ENCODE measurements around the gene DLST.

DLST gene

DNA sequence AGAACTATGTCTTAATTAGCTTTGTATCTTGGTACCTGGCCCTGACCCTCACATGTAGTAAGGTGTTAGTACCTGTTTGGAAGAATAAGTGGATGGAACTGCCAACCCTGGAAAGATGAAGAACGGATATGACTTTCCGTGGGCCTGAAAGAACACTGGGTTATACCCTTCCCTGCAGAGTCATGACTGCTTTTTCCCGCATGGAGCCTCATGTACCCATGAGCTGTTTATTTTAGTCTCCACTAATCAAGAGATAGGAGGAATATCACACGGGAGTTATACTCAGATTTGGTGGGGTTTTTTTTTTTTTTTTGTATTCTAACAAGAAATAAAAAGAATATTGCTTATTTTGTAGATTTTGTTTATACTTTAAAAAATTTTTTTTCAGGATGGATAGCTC, 15.9 kb downstream of the DLST start:
- no peak for DNase-seq (ENCODE audit: low spot score)

DNA sequence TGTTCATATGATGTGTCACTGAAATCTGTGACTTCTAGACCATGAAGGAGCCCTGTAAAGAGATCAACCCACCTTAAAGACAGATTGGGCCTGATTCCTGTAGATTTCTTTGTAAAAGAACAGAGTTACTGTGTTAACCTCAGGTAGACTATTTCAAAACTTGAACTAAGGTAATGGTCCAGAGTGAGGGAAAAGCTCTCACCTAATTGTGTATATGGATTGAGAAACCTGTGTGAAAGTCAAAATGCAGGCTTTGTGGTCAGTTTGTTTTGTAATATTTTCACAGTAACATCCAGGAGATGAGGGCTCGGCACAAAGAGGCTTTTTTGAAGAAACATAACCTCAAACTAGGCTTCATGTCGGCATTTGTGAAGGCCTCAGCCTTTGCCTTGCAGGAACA, 16.4 kb downstream of the DLST start:
- DNase-seq (ENCODE audit: low spot score), result no peak

DNA sequence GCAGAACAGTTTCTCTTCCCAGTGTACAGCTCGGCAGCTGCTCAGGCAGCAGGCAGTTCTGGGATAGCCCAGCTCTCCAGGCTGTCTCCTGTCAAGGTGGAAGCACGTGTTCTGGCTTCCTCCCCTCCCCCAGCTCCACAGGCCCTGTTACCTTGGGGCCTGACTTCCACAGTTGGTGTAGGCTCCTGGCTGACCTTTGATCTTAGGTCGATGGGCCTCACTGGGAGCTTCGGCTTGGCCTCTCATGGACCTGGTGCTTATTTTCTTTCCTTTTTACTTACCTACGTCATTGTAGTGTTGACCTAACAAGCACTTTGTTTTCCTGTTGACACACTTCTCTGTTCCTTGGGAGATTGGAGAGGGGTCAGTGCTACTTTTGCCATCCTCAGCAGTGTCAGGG, 17.0 kb downstream of the DLST start:
- no peak for DNase-seq (ENCODE audit: low spot score)

DNA sequence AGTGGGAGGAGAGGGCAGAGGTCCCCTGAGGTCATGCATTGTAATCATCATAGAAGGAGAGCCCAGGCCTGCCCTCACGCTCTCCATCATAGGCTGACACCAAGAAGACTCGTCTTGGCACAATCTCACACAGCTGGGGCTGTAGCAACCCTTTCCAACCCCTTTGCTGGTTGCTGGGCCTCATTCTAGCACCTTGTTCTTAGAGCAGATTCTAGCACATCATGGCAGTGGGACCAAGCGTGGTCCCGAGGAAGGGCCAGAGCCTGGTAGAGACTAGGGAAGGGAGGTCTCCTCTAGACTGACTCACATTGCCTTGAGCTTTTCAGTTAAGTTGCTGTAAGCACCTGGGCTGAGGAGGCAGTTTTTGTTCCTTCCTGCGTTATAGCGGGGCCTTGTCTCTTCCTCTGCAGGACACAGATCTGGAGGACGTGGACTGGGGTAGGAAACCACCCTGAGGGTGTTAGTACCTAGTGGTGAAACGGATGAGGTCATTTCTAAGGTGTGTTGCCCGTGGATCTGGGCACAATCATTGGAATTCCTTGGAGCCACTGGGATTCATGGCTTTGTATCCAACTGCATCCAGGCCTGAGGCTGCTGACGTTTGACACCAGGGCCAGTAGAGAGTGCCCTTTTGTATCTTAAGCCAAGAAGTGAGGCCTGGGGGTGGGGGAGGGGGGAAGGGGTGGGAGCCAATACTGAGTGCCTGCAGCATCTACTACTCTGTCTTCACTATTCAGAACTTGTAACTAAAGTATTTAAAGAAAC, 21.4 kb downstream of the DLST start:
- DNase-seq (ENCODE audit: low spot score), result no peak

DNA sequence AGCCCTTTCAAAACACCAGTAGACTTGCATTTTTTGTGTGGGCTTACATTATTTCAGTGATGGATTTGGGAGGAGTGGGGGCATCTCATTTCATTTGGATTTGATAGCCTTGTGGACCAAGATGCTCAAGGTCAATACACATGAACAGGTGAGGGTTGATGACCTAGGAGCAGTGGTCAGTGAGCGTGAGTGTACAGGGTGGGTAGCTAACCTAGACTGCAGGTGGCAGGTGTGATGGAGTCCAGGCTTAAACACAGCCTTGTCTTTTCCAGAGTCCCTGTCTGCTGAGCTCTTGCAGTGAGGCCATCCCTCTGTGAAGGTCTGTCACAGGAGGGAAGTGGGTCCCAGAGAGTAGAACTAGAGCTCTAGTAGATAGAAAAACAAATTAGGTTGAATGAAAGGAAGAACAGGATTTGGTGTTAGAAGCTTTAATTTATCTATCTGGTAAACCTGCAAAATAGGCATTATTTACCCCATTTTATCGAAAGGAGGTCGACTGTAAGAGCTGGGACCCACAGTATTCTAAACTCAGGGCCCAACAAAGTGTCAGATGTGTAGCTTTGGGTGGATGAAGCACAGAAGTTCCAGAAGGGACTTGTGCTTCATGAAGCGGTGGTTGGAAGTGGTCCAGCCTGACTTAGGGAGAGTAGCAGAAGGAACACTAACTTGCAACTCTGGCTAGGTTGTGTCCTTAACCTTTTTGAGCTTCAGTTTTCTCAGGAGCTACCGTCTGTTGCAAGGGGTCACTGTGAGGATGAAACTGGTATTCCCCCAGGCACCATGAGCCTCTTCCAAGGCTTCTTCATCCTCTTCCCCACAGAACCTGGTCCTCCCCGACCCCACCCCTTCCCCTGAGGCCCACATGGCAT, 23.2 kb downstream of the DLST start:
- DNase-seq (ENCODE audit: low spot score), result no peak

DNA sequence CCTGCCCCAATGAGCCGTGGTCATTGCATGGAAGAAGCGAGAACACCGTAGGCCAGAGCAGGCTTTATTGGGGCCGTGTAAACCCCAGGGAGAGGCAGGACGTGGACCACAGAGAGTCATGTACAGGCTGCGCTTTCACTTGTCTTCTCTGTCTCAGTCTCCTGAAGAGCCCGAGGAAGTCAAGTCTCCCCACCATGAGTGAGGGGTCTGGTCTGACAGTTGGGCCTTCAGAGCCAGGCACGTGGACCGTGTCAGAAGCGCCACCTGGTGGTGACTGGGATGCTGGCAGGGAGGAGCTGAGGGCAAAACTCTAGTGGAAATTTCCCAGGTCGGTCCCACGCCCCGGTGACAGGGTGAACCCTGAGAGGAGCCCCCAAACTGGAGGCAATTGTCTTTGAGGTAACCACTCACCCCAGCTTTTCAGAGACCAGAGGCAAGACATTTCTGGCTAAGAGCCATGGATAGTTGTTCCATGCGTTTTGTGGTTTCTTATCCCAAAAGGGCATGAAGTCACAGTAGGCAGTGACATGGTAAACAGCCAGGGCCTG, 24.0 kb downstream of the DLST start:
- DNase-seq (ENCODE audit: low spot score), result peak; percentile 82

DNA sequence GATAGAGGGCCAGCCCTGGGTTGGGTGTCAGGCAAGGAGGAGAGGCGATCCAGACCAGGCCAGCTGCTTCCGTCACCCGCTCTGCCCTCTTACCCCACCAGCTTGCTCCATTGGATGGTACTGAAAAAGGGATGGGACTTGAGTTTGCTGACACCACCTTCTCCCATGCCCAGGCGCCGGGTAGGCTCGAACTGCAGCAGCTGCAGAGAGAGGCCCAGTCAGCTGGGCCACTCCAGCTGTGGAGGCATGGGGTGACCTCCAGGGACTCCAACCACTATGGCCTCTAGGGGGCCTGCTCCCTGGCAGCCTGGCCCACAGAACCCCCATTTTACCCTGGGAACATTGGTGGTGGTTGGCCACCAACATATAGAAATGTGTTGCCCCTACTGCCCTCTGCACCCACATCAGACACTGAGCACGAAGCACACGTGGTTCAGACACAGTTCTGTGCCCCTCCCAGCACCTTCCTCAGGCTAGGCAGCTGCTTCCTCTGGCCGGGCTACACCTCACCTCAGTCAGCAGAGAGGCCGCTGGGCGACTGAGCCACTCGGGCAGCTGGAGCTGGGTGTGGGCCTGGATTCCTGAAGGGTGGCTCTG, 25.3 kb downstream of the DLST start:
- no peak for DNase-seq (ENCODE audit: low spot score)

DNA sequence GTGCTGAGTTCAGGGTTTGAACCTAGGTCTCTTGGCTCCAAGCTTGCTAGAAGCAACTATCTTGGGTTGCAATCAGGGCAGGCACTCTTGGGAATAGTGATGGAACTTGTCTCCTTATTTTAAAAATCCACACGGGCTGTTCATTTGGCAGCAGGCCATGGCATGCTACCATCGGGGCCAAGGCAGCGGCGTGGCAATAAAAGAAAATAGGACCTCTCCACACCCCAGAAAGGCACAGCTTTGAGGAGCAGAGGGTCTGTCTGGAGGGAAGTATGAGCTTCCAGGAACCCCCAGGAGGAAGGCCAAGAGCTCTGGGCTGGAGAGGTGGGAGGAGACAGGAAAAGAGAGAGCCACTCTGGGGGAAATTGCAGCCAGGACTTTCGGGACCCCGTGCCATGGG, 26.0 kb downstream of the DLST start:
- DNase-seq (ENCODE audit: low spot score), result no peak

DNA sequence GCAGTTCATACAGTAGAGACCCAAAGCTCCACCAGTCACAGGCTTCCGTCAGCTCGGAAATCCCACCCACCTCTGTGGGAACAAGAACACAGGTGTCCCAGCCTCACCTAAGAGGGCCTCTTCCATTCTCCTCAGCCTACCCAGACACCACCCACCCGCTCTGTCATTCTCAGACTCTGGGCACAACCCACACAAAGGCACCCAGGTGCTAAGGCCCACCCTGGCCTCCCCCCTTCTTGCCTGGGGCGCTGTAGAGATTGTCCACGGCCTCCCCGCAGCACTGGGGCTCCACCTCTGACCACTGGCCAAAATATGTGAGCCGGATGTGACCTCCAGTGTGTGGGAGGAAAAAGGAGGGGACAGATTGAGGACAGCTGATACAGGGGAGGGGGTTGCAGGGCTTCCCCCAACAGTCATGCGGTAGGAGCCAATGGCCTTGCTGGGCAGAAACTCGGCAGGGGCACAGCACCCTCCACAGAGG, 27.2 kb downstream of the DLST start:
- no peak for DNase-seq (ENCODE audit: low spot score)

DNA sequence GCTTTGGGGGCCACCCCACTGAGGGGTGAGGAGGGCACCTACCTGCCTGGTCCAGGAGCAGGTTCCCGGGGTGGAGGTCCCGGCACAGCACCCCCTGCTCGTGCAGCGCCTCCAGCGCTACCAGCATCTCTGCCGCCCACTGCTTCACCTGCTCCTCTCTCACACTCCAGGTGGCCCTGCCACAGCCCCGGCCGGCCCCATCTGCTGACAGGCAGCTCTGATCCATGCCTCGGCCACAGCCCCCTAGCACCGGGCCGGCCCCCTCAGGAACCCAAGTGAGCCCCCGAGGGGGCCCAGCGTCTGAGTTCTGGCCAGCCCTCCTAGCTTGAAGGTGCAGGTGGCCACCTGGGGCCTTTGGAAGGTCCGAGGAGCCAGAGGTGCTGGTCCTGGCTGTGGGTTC, 27.8 kb downstream of the DLST start:
- no peak for DNase-seq (ENCODE audit: low spot score)

DNA sequence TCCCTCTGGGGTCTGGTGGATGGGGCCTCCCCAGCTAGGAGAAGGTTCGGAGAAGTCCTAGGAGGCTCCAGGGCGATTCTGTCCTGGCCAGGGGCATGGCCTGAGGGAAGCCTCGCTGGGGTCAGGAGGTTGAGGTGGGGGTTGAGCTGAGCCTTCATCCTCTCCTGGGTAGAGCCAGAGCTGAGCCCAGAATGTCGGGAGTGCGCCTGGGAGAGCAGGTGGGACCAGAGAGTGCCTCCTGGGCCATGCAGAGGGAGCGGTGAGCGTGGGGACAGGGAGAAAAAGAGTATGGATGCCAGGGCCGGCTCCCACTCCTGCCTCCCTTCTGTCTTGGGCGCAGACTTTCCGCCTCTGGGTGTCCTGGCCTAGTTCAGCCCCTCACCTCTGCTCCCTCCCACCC, 28.2 kb downstream of the DLST start:
- no peak for DNase-seq (ENCODE audit: low spot score)

DNA sequence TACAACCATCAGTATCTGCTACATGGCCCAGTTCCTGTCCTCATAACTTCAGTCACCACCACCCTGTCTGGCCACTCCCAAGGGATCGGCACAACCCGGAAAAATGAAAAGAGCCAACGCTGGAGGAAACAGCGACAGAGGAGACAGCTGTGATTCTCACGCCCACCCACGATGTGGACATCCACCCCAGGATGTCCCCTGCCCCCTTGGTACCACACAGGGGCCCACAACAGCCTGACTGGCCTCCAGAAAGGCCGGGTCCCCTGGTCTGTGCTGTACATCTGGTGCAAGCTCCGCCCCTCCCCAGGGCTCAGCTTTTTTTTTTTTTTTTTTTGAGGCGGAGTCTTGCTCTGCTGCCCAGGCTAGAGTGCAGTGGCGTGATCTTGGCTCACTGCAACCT, 28.8 kb downstream of the DLST start:
- DNase-seq (ENCODE audit: low spot score), result no peak

DNA sequence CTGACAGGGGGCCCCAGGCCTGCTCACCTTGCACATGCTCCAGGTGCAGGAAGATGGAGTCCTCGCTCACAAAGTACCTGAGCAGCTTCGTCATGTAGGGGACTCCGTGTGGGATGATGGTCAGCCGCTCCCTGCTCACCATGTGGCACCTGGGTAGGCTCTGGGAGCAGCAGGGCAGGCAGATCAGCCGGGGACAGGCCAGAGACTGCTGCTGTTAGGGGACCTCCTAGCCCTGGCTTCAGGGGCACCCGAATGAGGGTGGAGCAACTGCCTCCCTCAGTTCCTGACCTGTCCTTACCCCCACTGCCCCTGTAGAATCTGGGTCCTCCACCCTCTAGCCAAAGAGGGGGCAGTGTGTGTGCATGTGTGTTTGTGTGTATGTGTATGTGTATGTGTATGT, 29.5 kb downstream of the DLST start:
- DNase-seq (ENCODE audit: low spot score), result no peak

DNA sequence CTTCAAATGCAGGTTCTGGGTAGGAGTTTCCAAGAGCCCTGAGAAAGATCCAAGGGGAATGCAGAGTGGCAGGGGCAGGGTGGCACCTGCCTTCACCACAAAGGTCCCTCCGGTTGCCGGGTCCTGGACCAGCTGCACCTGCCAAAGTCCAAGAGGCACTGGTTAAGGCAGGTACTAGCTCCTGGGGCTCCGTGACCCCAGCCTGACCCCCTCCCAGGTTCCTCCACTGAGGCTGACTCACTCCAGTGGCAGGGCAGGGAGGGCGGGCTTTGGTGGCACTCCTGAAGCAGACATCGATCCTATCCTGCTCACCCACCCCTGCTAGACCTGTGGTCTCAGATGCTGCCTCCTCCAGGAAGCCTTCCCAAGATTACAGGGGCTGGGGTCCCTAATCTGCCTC, 30.0 kb downstream of the DLST start:
- DNase-seq (ENCODE audit: low spot score), result no peak

DNA sequence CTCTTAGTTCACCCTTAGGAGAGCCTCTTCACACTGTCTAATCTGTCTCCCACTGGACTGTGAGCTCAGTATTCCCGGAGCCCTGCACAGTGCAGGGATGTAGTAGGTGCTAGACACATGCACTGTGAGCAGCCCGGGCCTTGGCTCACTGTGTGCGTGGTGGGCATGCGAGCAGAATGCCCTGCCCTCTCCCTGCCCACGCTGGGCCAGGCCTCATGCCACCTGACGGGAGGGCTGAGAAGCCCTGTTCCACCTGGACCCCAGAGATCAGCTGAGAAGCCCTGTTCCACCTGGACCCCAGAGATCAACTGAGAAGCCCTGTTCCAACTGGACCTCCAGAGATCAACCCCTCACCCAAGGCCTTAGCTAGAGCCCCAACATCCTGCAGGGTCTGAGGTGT, 30.4 kb downstream of the DLST start:
- no peak for DNase-seq (ENCODE audit: low spot score)

DNA sequence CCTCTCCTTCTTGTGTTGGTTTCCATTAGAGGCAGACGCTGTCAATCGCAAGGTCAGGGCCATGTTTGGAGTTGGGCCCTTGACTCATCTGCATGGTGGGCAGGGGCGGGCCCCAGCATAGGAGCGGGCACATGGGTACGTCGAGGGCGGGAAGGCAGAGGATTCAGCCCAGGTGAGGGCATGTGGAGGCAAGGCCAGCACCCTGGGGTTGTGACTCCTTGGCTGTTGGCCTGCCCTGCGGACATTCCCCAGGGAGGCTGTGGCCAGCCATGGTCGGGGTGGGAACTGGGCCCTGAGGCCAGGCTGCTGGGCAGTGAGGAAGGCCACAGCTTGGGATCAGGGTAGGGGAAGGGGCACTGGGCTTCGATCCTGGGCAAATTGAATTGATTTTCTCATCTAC, 31.1 kb downstream of the DLST start:
- DNase-seq (ENCODE audit: low spot score), result no peak

DNA sequence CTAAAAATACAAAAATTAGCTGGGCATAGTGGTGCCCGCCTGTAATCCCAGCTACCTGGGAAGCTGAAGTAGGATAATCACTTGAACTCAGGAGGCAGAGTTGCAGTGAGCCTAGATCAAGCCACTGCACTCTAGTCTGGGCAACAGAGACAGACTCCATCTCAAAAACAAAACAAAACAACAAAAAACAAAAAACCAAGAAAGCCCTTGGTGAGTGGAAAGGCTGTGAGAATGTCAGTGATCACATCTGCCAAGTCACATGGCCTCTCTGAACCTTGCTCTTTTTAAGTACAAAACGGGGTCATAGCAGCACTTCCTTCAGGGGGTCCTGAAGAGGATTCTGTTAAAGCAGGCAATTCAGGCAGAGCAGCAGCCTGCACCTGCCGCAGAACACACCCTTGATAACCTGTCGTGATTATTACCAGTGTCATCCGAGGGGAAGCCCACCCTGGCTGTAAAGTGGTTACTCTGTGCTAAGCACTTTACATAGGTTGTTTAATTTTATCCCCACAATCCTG, 31.7 kb downstream of the DLST start:
- DNase-seq (ENCODE audit: low spot score), result no peak

DNA sequence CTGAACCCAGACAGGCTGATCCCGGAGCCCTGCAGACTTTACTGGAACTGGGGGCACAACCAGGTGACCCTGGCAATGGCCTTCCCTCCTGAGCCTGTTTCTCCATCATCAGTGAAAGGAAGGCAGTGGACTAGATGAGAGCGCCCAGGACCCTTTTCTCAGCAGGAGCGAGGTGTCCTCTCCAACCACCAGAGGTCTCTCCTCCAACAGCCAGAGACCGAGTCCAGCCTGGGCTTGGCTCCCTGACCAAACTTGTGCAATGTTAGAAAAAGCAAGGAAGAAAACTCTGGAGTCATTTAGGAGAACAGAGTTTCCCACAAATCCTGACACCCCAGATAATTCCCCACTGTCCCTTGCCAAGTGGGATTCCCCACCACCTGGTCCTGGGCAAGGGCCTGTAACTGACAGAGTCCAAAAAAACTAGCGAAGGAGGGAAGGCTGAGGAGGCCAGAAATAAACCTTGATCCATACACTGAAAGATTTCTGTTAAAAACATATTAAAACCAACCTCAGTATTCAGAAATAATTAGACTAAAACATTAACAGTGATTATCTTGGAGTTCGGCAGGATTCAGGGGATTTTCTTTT, 32.4 kb downstream of the DLST start:
- peak; percentile 69 for DNase-seq (ENCODE audit: low spot score)

DNA sequence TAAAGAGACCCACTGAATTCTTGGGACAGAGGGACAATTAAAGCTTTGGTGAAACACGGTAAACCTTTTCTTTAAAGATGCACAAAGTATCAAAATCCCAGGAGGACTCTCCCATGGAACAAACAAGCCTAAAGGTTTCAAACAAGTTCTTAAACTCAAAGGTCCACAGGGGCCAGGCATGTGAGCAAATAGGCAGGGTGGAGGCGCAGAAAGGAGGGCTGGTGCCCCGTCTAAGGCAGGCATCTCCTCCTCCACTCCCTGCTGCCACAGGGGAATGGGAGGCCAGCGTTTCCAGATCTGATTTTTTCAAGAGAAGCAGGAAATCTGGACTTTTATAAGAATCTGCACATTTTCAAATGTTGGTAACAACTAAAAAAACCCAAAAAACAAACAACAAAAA, 33.7 kb downstream of the DLST start:
- DNase-seq (ENCODE audit: low spot score), result no peak

DNA sequence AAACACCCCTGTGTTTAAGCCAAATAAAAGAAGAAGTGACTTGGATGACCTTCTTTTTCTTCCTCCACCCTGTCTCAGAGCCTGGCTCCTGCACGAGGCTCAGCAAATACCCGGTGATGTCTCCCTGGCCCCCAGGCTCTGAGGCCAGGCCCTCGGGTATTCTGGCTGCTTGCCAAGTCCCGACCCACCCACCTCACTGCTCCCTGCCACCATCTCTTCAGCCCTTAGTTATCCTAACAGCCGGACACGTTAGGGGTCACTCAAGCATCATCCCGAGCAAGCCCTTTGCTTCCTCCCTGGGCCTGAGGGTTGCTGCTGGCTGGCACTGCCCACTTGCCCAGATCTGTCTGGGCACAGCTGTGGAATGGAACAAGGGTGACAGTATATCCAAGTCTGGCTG, 34.1 kb downstream of the DLST start:
- DNase-seq (ENCODE audit: low spot score), result no peak

DNA sequence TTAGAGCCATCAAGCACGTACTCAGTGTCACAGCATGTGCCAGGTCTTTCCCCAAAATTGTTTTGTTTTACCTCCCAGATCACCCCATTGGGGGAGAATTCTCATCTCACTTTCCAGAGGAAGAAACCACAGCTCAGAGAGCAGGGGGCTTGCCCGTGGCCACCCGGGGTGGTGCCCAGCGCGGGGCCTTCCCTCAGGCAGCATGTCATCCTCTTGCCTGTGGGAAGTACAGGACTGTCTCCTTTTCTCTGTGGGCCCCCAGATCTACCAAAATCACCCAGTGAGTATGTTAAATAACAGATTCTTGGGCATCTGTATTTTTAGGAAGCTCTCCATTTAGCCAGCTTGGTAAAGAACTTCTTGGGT, 35.4 kb downstream of the DLST start:
- no peak for DNase-seq (ENCODE audit: low spot score)

DNA sequence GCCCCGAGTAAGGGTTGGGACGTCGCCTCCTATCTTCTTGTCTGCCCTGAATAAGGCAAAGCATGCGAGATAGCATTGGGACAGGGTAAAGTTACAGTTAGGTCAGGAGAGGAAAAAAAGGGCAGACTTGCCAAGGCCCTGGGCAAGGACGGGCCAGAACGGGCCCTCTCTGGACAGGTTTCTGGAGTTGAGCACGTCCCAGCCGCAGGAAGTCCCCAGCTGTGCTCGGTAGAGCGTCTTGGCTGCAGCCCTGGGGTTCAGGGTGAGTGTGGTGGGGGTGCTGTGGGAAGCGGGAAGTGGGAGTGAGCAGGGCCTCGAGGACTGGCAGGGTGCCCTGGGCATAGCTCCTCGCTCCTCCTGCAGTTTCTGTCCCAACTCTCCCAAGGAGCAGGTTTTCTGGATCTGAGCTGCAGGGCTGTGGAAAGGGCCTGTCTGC, 35.9 kb downstream of the DLST start:
- no peak for DNase-seq (ENCODE audit: low spot score)

All from ecto neural progenitor cell (in vitro differentiated cells).